GM12878 (cell line): ENCODE results near the gene WDR45B. TPM values are rescaled to one million over a fixed set of nuclear protein-coding genes. Genes with fewer than 3 reads are reported as not detected.
A peak's percentile ranks its signal among the peaks of the same experiment; 100 is the strongest.

ENCODE experiments used
- ATF7 ChIP-seq: fragments of 450-650 bp; IDR thresholded peaks from 2 replicates; pipeline ENCODE4 v1.6.1; 2016; ENCODE audit warnings: low read depth, mild to moderate bottlenecking
- BHLHE40 ChIP-seq, 2 experiments: fragments of 450-650 bp in 1 of 2; IDR thresholded peaks; 2 replicates each; pipeline ENCODE4 v1.6.1; 2011 to 2017; ENCODE audit warnings: low read depth in 2 of 2, borderline replicate concordance in 1 of 2, improper control_type of control experiment in 1 of 2, low read length in 1 of 2, mild to moderate bottlenecking in 1 of 2
- CREM ChIP-seq: IDR thresholded peaks from 2 replicates; pipeline ENCODE4 v1.6.1; 2014; ENCODE audit warnings: antibody characterized with exemption, low read depth
- CUX1 ChIP-seq: IDR thresholded peaks from 2 replicates; pipeline ENCODE4 v1.6.1; 2012; ENCODE audit warnings: improper control_type of control experiment, low read depth, low read length; ENCODE audit not compliant: insufficient replicate concordance
- DPF2 ChIP-seq: fragments of 450-650 bp; IDR thresholded peaks from 2 replicates; pipeline ENCODE4 v1.6.1; 2017; ENCODE audit warnings: mild to moderate bottlenecking
- FOXM1 ChIP-seq: IDR thresholded peaks from 2 replicates; pipeline ENCODE4 v1.6.1; 2012; ENCODE audit warnings: low read depth, mild to moderate bottlenecking, inconsistent platforms, low read length, moderate library complexity
- GATAD2B ChIP-seq: fragments of 450-650 bp; conservative IDR thresholded peaks from 2 replicates; pipeline ENCODE4 v1.6.1; 2017; ENCODE audit warnings: low read depth, mild to moderate bottlenecking, moderate library complexity
- HSF1 ChIP-seq: fragments of 150-350 bp; IDR thresholded peaks from 2 replicates; pipeline ENCODE4 v1.6.1; 2014; ENCODE audit warnings: mild to moderate bottlenecking, low read depth, low read length
- MLLT1 ChIP-seq: fragments of 450-650 bp; IDR thresholded peaks from 2 replicates; pipeline ENCODE4 v1.6.1; 2016; ENCODE audit warnings: mild to moderate bottlenecking
- MTA2 ChIP-seq: fragments of 450-650 bp; IDR thresholded peaks from 2 replicates; pipeline ENCODE4 v1.6.1; 2016; ENCODE audit warnings: low read depth, mild to moderate bottlenecking, moderate library complexity
- MXI1 ChIP-seq: fragments of 150-350 bp; IDR thresholded peaks from 2 replicates; pipeline ENCODE4 v1.6.1; 2011; ENCODE audit warnings: low read depth, mild to moderate bottlenecking, inconsistent platforms, low read length, improper control_type of control experiment
- MYB ChIP-seq: fragments of 150-350 bp; IDR thresholded peaks from 2 replicates; pipeline ENCODE4 v1.6.1; 2014; ENCODE audit warnings: mild to moderate bottlenecking, low read depth, low read length, borderline replicate concordance
- NFIC ChIP-seq: IDR thresholded peaks from 2 replicates; pipeline ENCODE4 v1.6.1; 2012; ENCODE audit warnings: low read depth, mild to moderate bottlenecking, inconsistent platforms, low read length, moderate library complexity
- POU2F2 ChIP-seq: IDR thresholded peaks from 3 replicates; pipeline ENCODE4 v1.6.1; 2011; ENCODE audit warnings: low read depth, mild to moderate bottlenecking, low read length, borderline replicate concordance
- STAT1 ChIP-seq: fragments of 450-650 bp; conservative IDR thresholded peaks from 2 replicates; pipeline ENCODE4 v1.6.1; 2014; ENCODE audit warnings: antibody characterized with exemption, mild to moderate bottlenecking
- SUPT20H ChIP-seq: IDR thresholded peaks from 2 replicates; pipeline ENCODE4 v1.6.1; 2011; ENCODE audit warnings: low read depth, mild to moderate bottlenecking, low read length, moderate library complexity, borderline replicate concordance; ENCODE audit not compliant: control insufficient read depth
- ZNF217 ChIP-seq: fragments of 450-650 bp; IDR thresholded peaks from 2 replicates; pipeline ENCODE4 v1.6.1; 2017; ENCODE audit warnings: antibody characterized with exemption, mild to moderate bottlenecking
- ZNF384 ChIP-seq: IDR thresholded peaks from 2 replicates; pipeline ENCODE4 v1.6.1; 2012; ENCODE audit warnings: low read depth, mild to moderate bottlenecking, low read length, improper control_type of control experiment, borderline replicate concordance
- polyA plus RNA-seq, 11 experiments: library from polyadenylated mRNA; depleted of rRNA in 4 of 11; unstranded in 6 of 11; stranded (reverse) in 5 of 11; fragments of >200 nt; fragmentation: Nextera tagmentation in 4 of 11; fragmentation: Illumina TruSeq in 1 of 11; extraction: Ambion mirVana in 4 of 11; extraction: Trizol in 1 of 11; gene quantifications; 1 replicate in 1 of 11; 2 replicates in 10 of 11; pipeline versions ENCODE4 v1.2.1 to v1.2.3, GENCODE V29; 2011 to 2016; ENCODE audit warnings: inconsistent platforms in 2 of 11, missing spikeins in 2 of 11, low read depth in 1 of 11
- total RNA-seq, 4 experiments: library from RNA; depleted of rRNA in 3 of 4; stranded (reverse); fragments of >200 nt in 3 of 4; fragmentation: Illumina TruSeq in 1 of 4; extraction: Trizol in 1 of 4; gene quantifications; 2 replicates each; pipeline versions ENCODE4 v1.2.1 to v1.2.3, GENCODE V29; 2013 to 2021

WDR45B gene
- total and polyA plus RNA-seq, 10 of the 15 experiments (the other 5 are each of a cell fraction or from before 2014, with no cell fraction given) = 1.0 to 73.7 (median 26.6) TPM

- TF ChIP-seq MLLT1 (0 out of 2 replicates have a peak, but pooled peaks have one; percentile 48), ATF7 (peak; percentile 44; the same call in 1 of the 2 replicates), CREM (no peak), MXI1 (no peak), DPF2 (peak; percentile 23; the same call in 1 of the 2 replicates), MTA2 (peak; percentile 27; the same call in 1 of the 2 replicates), SUPT20H (no peak), CUX1 (no peak), HSF1 (no peak), FOXM1 (no peak), MYB (0 out of 2 replicates have a peak, but pooled peaks have one; percentile 29), POU2F2 (peak; percentile 74; the same call in 2 of the 3 replicates), ZNF384 (peak; percentile 84), ZNF217 (no peak), STAT1 (no peak), BHLHE40 (IDR thresholded peaks at IDR 0.05; ENCODE audit: borderline replicate concordance in 1 of 2, low read depth in 2 of 2, low read length in 1 of 2) (peak in 1 of 2 experiments; percentile 16; a peak in 1 of 4 replicates), NFIC (no peak), GATAD2B (no peak)
Measured at GRCh38 chr17:82684228-82684841, 36.1 kb upstream of the WDR45B start (continued).
